Activated CD8-positive, alpha-beta memory T cell treated with anti-CD3 and anti-CD28 coated beads, Interleukin-2, amount 50 U/mL, for 24 hours (primary cell): ENCODE measurements around the gene PXT1.

Source experiments
- DNase-seq: peaks from one replicate; pipeline ENCODE4 v3.0.0-alpha.2; 2020; ENCODE audit errors: extremely low read depth

Gene PXT1

DNA sequence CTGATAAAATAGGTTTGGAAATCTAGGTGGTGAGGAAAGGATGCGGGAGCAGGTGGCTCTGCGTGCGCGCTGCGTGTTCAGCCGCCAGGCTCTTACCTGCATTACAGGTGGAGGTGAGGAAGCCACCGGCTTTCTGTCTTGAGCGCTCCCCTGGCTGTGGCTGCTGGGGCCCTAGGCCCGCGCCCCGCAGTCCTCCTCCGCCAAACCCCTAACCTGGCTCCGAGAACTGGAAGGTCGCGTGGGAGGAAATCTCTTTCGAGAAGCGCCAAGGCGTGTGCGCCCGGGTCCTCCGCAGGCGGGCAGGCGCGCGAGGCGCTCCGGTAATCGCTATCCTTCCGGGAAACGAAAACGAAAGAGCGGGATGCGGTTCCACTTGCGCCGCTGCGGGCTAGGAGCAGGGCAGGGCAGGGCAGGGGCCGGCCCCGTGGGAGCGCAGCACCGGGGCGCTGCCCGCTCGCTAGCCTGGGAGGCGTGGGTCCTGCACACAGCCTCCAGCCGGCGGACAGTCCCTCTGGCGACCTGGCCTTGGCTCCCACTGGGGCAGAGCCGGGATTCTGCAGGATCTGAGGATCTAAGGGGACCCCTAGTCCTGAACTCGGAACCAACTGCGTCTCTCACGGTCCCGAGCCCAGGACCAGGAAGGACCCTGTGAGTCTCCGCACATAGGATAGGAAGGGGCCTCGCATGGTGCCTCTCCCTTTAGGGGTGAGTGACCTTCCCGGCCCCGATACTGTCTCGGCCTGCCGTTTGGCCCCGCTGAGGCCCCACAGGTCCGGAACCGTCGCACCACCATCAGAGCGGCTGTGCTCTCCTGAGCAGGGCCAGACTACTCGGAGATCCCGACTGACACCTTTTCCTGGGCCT, 55.0 kb downstream of the PXT1 start, which contains the start of gene ETV7:
Gene ETV7 (minus strand): TSS at position 230 of the 864 bp plus-strand sequence. CDS start 128 bp downstream, at position 102.
- DNase-seq: no peak

DNA sequence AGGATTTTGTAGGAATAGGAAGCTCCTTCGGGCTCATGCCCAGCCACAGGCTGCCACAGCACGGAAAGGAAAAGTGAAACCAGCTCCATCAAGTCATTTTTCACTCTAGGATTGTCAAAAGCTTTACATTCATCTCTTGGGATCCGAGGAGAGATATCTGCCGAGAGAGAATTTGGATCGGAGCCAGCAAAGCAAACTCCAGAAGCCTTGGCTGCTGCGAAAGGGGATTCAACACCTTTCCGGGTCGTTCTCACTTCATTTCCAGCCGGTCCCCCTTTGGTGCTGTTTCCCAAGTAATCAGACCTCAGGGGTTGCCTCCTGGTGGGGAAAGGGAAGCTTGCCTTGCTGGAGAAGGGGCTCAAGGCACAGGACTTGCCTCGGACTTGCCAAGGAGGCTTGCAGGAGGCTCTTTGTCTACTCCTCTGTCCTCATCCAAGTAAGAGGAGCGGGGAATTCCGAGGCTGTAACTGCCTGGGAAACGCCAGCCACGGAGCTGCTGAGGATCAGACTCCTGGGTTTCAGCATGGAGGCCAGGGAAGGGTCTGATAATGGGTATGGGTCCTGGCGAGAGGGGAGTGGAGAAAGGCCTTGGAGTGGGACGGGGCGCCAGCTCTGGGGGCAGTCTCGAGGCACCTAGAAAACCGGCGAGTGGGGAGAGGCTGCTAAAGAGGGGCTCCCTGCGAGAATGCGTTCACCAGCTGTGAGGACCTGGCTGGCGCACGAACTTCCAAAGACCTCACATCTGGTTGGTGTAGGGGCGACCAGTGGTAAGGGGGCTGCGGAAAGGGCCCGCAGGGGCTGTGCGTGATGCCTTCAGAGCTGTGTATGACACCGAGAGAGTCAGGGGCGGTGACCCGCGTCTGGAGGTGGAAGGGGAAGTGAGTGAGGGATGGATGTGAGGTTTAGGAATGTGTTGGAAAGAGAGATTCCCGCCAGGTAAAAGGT, 55.9 kb downstream of the PXT1 start:
- DNase-seq: no peak

DNA sequence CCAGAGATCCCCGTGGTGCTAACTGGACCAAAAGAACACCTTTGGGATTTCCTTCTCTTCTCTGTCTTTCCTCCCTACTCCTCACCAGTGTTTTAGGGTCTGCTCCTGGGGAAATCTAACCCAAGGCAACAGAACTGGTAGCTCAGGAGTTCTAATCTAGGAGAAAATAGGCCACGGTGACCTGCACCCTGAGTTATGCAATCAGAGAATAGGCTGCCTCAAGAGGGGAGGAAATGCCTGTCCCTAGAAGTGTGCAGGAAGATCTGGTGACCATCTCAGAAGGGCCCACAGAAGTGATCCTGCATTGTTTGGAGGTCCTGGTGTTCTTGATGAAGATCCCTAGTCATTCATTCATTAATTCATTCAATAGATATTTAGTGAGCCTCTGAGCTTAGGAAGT, 58.6 kb downstream of the PXT1 start:
- no peak for DNase-seq

DNA sequence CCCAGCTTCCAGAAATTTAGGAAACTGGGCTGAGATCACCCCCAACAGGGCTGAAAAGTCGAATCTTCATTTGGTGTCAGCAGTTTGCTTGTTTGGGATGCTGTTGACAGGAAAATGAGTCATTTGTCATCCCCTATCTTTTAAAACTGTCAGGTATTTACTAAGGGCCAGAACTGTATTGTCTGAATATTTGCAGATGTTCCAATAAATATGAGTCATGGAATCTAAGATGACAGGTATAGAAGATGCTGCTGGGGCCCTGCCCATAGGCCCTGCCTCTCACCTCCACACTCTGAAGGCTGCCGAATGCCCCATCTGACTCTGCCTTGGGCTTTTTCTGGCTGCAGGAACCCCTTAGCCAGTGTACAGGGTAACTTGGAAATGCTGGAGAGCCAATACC, 59.0 kb downstream of the PXT1 start:
- DNase-seq: no peak

DNA sequence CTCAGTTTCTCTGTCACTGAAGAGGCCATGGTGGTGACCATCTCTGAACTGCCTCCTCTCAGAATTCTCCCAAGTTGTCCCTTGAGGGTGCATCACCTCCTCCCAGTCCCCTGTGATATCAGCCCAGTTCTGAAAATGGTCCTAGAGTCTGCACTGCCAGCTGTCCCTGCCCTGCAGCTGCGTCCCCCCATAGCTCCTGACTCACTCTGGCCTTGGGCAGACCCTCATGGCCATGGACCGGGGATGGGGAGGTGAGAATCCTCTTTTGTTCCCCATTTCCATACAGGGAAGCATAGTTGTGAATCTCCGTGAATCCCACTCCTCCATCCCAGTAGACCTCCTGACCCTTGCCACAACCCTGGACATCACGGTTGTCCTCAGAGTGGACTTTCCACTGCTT, 59.7 kb downstream of the PXT1 start:
- no peak for DNase-seq

DNA sequence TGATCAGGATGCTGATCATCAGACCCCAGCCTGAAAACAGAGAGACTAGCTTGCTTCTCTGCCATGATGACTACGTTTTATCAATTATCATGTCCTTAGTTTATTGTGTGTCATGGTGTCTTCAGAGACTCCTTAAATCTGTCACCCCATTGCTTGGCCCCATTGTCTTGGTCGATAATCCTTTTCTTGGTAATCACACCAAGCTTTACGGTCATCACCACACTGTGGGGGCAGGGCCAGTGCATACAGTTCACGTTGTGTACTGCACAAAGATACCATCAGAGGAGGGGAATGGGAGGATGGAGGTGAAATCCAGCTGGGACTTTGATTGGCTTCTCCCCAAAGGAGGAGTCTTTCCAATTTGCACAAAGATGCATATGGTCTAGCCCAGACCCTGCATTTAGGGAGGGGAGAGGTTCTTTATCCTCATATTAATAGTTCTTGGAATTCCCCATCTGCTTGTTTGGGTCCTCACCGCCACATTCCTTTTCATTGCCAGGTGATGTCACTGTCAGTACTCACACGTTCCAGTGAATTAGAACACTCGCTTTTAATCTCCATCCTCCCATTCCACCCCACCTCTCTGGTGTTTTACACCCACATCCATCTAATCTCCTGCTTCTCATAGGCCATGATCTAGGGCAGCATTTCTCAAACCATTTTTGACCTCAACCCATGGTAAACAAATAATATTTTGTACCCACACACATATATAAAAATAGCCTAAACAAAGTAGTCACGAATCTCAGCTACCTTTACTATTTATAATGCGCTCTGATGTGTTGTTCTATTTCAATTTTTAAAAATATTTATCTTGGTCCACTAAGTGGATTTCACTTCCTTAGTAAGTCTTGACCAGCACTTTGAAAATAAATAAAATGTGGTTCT, 60.9 kb downstream of the PXT1 start:
- DNase-seq: no peak

DNA sequence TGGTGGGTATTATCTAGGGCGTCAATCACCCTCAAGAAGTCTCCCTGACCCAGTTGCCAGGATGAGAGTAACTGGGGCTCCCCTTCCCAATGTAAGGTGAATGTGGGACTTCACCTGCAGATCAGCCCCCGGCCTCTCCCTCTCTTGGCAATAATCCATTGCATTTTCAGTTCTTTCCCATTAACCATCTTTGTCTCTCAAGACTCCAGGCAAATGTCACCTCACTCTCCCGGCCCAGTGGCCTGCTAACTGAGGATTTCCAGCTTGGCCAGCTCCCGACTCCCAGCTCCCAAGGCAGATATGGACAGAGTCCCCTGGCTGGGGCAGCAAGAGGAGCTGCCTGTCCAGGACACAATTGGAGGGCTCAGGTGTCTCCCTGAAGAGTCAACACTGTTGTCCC, 62.5 kb downstream of the PXT1 start:
- DNase-seq: no peak

DNA sequence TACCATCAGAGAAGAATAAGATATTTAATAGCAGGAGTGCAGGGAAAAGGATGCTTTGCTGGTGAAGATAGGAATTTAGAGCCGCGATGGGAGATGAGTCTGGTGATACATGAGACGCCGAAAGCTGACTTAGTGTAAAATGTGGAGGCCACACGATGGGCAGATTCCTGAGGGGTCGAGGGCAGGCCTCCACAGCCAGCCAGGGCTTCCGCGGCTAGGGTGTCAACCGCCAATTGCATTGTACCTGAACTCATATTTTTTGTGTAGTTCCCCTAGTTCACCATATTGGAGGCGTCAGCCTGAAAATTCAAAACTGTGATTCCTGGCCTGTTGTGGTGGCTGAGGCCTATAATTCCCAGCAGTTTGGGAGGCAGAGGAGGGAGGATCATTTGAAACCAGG, 63.7 kb downstream of the PXT1 start:
- no peak for DNase-seq

DNA sequence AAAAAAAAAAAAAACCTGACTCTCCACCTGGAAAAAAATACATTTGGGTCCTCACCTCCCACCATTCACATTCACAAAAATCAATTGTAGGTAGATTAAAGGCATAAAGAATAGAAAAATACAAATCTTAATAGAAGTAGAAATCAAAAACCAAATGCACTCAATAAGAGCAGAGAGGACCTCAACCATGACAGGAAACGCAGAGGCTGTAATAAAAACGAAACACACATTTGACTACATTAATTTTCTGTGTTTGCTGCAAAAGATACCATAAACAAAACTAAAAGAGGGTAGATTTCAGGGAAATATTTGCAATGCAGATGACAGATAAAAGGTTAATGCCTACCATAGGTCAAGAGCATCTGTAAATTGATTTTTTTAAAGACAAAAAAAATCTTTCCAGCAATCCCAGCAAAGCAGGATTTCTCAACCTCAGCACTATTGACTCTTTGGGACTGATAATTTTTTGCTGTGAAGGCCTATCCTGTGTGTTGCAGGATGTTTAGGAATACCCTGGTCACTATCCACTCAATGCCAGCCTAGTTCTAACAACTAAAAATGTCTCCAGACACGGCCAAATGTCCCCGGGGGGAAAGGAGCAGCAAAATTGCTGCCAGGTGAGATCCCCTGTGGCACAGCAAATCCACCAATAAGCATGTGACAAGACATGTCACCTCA, 64.3 kb downstream of the PXT1 start:
- DNase-seq: no peak

DNA sequence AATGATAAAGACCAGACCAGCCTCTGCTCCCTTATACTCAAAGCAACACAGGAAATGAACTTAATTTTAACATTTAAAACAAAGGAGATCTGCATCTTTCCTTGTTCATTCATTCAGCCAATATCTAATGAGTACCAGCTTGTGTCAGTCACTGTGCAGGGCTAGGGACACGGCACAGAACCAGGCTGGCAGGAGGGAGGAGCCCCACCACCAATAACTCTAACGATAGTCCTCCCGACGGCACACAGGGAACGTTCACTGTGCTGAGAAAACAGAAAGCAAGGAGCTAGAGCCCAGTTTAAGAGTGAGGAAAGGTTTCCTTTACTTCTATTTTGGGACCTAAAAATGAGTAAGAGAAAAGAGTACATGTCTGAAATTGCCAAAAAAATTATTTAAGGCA, 65.1 kb downstream of the PXT1 start:
- no peak for DNase-seq

DNA sequence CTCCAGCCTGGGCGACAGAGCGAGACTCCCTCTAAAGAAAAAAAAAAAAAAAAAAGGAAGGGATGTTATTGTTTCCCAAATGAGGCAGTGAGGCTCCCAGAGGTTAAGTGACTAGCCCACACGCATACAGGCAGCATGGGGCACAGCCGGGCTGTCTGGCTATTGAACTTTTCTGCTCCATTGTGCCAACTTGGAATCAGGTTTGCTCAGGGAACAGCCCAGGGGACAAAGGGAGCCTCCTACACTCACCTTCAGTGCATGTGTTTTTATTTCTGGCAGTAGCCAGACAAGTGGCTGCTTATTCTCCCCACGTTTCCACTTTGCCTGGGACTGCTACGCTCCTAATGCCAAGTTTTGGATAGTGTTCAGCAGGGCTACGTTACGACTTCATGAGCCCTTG, 65.9 kb downstream of the PXT1 start:
- DNase-seq: no peak

DNA sequence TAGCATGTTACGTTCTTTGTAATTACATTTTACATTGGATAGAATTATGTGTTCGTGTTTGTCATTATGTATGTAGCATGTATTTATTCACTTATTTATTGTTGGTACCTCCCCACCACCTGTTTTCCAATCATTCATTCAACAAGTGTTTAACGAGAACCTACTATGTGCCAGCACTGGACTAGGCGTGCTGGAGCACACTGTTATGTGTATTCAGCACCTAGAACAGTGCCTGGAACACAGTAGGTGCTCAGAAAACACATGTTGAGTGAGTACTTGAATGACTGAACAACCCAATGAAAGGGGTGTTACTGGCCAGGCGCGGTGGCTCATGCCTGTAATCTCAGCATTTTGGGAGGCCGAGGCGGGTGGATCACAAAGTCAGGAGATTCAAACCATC, 66.5 kb downstream of the PXT1 start:
- DNase-seq: no peak

DNA sequence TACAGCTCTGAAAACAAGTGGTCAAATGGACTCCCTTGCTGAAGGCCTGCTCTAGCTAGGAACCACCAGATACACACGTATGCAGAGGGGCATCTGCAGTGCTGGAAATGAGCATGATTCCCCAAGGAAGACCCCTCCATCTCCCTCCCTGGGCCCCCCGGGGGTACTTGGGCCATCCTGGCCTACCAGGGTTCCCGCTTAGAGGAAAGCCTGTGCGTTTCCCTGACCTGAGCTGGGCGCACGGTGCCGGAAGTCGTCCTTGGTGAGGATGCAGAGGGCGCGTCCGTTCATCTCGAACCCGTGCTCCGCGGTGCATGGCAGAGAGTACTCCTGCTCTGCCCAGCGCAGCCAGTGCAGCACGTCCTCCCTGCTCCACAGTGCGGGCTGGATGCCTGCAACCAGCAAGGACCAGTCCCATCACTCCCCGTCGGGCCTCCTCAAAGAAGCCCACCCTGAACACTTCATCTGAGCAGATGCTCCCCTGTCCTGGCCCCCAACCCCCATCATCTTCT, 67.0 kb downstream of the PXT1 start:
- DNase-seq: no peak

DNA sequence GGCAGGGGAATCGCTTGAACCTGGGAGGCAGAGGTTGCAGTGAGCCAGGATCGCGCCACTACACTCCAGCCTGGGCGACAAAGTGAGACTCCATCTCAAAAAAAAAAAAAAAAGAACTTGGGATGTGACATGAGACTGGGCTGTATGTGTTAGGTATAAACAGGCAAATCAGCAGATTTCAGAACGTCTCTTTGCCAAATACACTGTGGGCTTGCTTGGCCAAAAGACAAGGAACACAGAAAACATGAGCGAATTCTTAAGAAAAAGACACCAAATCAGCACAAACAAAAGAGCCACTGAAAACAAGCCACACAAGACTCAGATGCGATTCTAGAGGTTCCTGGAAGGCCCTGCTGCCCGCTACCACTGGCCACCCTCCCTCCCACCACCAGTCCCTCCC, 67.7 kb downstream of the PXT1 start:
- DNase-seq: no peak

DNA sequence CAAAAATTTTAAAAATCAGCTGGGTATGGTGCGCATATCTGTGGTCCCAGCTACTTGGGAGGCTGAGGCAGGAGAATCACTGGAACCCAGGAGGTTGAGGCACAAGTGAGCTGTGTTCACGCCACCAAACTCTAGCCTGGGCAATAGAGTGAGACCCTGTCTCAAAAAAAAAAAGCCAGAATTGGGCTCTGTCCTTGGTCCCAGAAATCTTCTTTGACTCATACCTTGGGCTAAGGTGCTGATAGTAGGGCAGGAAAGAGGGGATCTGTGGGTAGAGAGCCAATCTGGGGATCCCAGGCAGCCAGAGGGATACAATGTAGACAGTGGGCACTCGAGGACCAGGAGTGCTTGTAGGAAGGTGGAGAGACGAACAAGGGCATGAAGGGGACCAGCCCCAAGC, 68.5 kb downstream of the PXT1 start:
- DNase-seq: no peak

DNA sequence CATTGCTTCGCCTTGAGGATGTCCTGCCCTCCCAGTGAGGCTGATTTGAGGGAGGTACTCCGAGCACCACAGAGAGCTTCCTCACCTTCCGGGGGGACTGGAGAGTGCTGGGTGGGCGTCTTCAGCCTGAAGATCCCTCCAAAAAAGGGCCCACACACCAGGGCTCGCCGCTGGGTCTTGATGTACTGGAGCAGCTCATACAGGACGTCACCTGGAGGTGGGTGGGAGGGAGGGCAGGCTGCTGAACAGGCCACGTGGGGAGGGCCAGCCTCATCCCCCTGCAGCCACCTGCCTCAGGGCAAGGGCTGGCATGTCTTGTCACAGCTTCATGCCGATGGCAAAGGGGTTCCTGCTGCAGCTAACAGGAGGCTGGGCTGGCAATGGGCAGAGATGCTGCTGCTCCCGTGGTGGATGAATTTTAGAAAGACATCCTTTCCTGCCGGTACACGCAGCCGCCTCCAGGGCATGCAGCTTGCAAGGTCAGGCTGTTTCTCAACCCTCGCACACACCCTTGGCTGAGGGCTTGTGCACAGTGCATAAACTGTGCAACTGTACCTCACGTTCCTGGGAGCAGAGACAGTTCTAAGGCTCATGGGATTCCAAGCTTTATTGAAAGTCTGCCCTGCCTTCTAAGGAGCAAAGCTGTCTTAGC, 69.2 kb downstream of the PXT1 start:
- DNase-seq: no peak

DNA sequence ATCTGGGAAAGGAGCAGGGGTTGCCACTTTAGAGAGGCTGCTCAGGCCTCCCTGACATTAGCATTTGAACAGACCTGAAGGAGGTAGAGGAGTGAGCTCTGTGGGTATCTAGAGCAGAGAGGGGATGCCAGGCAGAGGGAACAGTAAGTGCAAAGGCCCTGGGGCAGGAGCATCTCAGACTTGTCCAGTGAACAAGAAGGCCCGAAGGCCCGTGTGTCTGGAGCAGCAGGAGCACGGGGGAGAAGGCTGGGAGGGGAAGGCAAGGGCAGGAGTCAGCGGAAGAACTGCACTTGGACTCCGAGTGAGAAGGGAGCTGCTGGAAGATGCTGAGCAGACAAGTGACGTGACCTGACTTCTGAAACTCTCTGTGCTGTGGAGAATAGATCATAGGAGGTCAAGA, 70.6 kb downstream of the PXT1 start:
- DNase-seq: no peak

DNA sequence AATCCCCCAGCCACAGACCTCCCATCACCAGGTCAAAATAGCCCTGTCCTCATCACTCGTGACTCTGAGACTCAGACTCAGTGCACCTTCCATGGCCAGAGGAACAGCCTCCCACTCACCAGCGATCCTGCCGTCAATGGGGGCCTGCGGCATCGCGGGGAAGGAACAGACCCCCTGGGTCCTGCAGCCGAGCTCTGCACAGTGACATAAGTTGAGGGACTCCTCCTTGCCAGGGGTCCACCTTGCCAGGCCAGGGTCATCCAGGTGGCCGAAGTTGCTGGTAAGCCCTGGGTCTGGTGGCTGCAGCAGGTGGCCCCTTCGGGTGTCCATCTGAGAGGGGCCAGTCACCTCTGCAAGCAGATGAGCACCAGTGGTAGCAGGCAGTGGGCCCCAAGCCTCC, 71.4 kb downstream of the PXT1 start:
- DNase-seq: no peak

DNA sequence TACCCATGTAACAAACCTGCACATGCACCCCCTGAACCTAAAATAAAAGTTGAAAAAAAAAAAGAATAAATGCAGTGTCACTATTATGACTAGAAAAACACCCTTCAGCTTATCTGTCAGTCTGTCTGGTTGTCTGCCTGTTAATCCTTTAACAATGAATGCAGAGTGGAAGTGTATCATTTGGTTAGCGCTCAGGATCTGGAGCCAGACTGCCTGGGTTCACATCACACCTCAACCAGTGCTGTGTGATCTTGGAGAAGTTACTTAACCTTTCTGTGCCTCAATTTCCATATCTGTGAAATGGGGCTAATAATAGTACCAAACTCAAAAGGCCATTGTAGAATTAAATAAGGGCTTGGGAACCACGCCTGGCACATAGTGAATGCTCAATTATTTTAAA, 72.0 kb downstream of the PXT1 start:
- no peak for DNase-seq
